Right cardiac atrium (tissue), 5 donors: Measurements from ENCODE around the gene FITM2. TPM values are rescaled to one million over a fixed set of nuclear protein-coding genes. Genes with fewer than 3 reads are reported as not detected.
A peak's percentile ranks its signal among the peaks of the same experiment; 100 is the strongest.
"Not testable (repeated sequence)": the region's sequence is repeated elsewhere in the genome, so short reads cannot be mapped to it uniquely, and the experiment has no call there.

Experiments used
- ATAC-seq, 2 donors: fragments of 200-7000 bp; cut with Tn5 transposase; one replicate each; pipeline versions ENCODE4 v1.8.0 to v1.9.1; 2020; ENCODE audit warnings: moderate library complexity in 2 of 2, mild to moderate bottlenecking in 1 of 2
- DNase-seq, 3 donors: peaks; one replicate each; pipeline ENCODE4 v3.0.0-alpha.2; 2020
- H3K27ac ChIP-seq: one replicate; pipeline ENCODE4 v1.5.1; 2013; ENCODE audit warnings: mild to moderate bottlenecking, low read length, control low read depth, moderate library complexity
- H3K27me3 ChIP-seq: one replicate; pipeline ENCODE4 v1.6.1; 2013; ENCODE audit not compliant: control insufficient read depth, insufficient read depth
- H3K4me1 ChIP-seq: one replicate; pipeline ENCODE4 v1.6.1; 2013; ENCODE audit warnings: low read length; ENCODE audit not compliant: control insufficient read depth, insufficient read depth
- H3K4me3 ChIP-seq: one replicate; pipeline ENCODE4 v1.5.1; 2013; ENCODE audit warnings: low read length, control low read depth
- H3K9me3 ChIP-seq: one replicate; pipeline ENCODE4 v1.6.1; 2013; ENCODE audit warnings: low read length; ENCODE audit not compliant: control insufficient read depth
- WGBS: extraction: QIAGEN DNeasy Blood & Tissue Kit; methylation state at CpG from one replicate; pipeline ENCODE4 v1.1.7; 2013; 5-methylcytosine and 5-hydroxymethylcytosine counted together
- intact Hi-C, 4 donors: fragments of 100-400 bp; cut with DNase I; formaldehyde crosslinking; loops; one replicate each; pipeline versions ENCODE4 v1.11.0 to v1.14.0; 2022 to 2023
- polyA plus RNA-seq: library from polyadenylated mRNA; stranded (reverse); fragments of 200-250 nt; gene quantifications from one replicate; pipeline ENCODE4 v1.2.3, GENCODE V29; 2013
- total RNA-seq, 4 donors: library from RNA; stranded (reverse); fragmentation: NEBNext Ultra II Directional; extraction: Animal tissue kit (Norgen Biotek cat#: 25700); gene quantifications; one replicate each; pipeline ENCODE4 v1.2.1, GENCODE V29; 2021
- donor health status: healthy with polysubstance abuse.
- donor health status: DM: no; HTN: yes; CAD: no.
- donor health status: DM: no; HTN: no; CAD: no.
- donor health status: DM: no; HTN: yes; CAD: no; lungs with severe emphysema.
- donor health status: DM: yes; HTN: yes; CAD: no.

FITM2 gene
- total and polyA plus RNA-seq, 5 donors, result 57.1 to 150 (median 143) TPM

DNA sequence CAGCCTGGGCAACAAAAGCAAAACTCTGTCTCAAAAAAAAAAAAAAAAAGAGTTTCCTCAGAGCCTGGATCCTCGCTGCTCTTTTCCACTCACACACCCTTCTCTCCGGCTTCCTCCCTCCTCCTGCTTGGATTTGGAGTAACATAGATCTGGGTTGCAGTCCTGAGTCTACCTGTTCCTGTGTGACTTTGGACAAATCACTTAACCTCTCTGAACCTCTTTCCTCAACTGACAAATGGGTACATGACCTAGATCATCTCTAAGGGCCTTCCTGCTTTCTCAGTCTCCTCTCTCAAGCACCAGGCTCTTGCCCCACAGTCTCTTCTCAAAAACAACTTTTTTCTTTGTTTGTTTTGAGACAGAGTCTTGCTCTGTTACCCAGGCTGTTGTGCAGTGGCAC lies 20.2 kb upstream of the FITM2 start:
- WGBS, result 86% methylated on average over 2 of the region's 2 CpGs
- no peaks in the 10 kb centered on the region for H3K27me3 ChIP-seq
- intact Hi-C loops, result no loop called here

GRCh38 chr20:44328428-44328827 lies 17.4 kb upstream of the FITM2 start:
- no peak overlapping the region for H3K4me3 ChIP-seq
- 81% methylated on average over 4 of the region's 4 CpGs for WGBS
- no peak for DNase-seq

More for the DNA sequence above, 20.2 kb upstream of the FITM2 start:
- Histone ChIP-seq H3K27ac (no peak overlapping the region), H3K4me1 (no peaks in the 10 kb centered on the region), H3K9me3 (no peaks in the 10 kb centered on the region), H3K4me3 (no peak overlapping the region)
- ATAC-seq, result no peak
- no peak for DNase-seq

GRCh38 chr20:44327748-44328147 lies 16.7 kb upstream of the FITM2 start:
- H3K9me3 ChIP-seq, DNase-seq, H3K4me1 ChIP-seq, intact Hi-C loops, H3K4me3 ChIP-seq, H3K27ac ChIP-seq, H3K27me3 ChIP-seq, ATAC-seq: not testable (repeated sequence)
- 87% methylated on average over 7 of the region's 7 CpGs for WGBS

More at GRCh38 chr20:44328428-44328827, 17.4 kb upstream of the FITM2 start:
- intact Hi-C loops, result no loop called here
- no peak for ATAC-seq
- Histone ChIP-seq H3K4me1 (no peaks in the 10 kb centered on the region), H3K27ac (no peak overlapping the region), H3K27me3 (no peaks in the 10 kb centered on the region), H3K9me3 (no peaks in the 10 kb centered on the region)

DNA sequence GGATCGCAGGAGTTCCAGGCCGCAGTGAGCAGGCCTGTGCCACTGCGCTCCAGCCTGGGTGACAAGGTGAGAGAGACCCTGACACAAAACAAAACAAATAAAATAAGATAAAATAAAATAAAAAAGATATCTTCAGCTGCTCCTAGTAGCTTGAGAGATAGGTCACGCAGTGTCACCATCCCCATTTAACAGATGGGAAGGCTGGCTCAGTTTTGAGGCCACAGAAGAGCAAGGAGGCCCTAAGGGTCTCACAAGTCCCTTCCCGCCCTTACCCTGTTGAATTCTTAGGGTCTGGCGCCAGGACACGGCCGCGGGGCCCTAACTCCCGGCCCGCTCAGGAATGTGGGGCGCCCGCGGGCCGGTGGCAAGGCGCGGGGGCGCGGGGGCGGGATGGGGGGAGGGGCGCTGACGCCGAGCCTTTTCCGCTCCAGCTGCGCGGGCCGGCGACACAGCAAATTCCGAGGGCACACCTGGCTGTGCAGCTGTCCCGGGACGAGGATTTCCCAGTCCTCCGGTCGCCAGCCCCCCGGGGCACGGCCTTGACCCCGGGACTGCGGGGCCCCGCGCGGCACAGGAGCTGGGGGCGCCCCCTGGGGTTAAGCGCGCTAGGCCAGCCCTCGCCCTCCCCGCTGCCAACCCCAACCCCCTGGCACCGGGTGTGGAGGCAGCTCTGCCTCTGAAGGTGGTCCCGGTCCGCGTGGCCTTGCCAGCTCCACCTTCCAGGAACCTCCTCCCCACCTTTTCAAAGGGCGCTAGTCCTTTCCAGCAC lies 15.6 kb upstream of the FITM2 start:
- ATAC-seq, result peak; percentile 29 to 31
- Histone ChIP-seq H3K27ac (no peak overlapping the region), H3K4me3 (peak overlapping the region; percentile 62), H3K27me3 (no peaks in the 10 kb centered on the region), H3K9me3 (no peaks in the 10 kb centered on the region), H3K4me1 (no peaks in the 10 kb centered on the region)
- intact Hi-C loops, result no loop called here
- DNase-seq, result peak in 1 of 3 donors; percentile 62
- 12% methylated on average over 50 of the region's 50 CpGs for WGBS

DNA sequence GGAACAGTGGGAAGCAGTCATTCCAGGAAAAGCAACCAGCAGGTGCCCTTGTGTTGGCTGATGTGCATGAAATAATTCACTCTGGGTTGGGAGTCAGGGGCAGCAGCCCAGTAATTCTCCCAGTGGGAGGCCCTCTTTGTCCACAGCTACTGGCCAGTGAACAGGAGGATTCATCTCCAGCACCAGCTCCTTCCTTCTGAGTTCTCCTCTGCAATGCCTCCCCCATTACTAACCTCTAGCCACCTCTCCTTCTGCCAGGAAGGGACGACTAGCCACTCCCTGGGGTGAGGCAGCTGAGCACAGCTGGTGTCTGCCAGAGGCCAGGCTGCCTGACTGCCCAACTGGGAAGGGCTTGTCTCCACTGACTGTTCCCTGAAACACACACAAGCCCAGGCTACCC lies 13.3 kb upstream of the FITM2 start:
- no peaks in the 10 kb centered on the region for H3K27me3 ChIP-seq
- ATAC-seq, result no peak
- WGBS, result 11% methylated on average over 1 of the region's 1 CpG
- H3K9me3 ChIP-seq, result no peaks in the 10 kb centered on the region
- no peaks in the 10 kb centered on the region for H3K4me1 ChIP-seq
- H3K27ac ChIP-seq, result no peak overlapping the region
- intact Hi-C loops, result no loop called here
- no peak overlapping the region for H3K4me3 ChIP-seq
- DNase-seq, result no peak

- intact Hi-C loops, result no loop called here
- 93% methylated on average over 2 of the region's 2 CpGs for WGBS
- H3K9me3 ChIP-seq, result no peaks in the 10 kb centered on the region
Observed at GRCh38 chr20:44319839-44320422, 8.9 kb upstream of the FITM2 start.

DNA sequence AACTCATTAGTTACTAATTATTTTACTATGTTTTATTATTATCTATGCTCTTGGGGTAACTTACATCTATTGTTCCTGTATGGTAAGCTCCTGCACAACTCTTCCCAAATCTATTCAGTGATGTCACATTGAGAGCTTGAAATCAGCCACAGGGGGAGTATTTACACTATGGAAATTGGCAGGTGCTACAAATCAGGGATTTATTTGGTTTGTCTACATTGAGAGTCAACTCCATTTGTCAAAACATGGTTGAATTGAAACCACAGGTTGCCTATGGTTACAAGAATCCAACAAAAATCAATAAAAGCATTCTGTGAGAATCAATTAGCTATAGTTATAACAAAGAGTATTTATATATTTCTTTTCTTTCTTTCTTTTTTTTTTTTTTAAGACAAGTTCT lies 3.9 kb upstream of the FITM2 start:
- intact Hi-C loops, result no loop called here
- Histone ChIP-seq H3K4me3 (no peak overlapping the region), H3K9me3 (no peaks in the 10 kb centered on the region), H3K4me1 (peaks cover under 1% of the 10 kb centered on the region), H3K27me3 (no peaks in the 10 kb centered on the region), H3K27ac (no peak overlapping the region)
- DNase-seq (no peak), ATAC-seq (no peak)

More at GRCh38 chr20:44319839-44320422, 8.9 kb upstream of the FITM2 start:
- Histone ChIP-seq H3K4me3 (no peak overlapping the region), H3K27me3 (no peaks in the 10 kb centered on the region), H3K27ac (no peak overlapping the region), H3K4me1 (no peaks in the 10 kb centered on the region)
- ATAC-seq, result no peak
- no peak for DNase-seq

DNA sequence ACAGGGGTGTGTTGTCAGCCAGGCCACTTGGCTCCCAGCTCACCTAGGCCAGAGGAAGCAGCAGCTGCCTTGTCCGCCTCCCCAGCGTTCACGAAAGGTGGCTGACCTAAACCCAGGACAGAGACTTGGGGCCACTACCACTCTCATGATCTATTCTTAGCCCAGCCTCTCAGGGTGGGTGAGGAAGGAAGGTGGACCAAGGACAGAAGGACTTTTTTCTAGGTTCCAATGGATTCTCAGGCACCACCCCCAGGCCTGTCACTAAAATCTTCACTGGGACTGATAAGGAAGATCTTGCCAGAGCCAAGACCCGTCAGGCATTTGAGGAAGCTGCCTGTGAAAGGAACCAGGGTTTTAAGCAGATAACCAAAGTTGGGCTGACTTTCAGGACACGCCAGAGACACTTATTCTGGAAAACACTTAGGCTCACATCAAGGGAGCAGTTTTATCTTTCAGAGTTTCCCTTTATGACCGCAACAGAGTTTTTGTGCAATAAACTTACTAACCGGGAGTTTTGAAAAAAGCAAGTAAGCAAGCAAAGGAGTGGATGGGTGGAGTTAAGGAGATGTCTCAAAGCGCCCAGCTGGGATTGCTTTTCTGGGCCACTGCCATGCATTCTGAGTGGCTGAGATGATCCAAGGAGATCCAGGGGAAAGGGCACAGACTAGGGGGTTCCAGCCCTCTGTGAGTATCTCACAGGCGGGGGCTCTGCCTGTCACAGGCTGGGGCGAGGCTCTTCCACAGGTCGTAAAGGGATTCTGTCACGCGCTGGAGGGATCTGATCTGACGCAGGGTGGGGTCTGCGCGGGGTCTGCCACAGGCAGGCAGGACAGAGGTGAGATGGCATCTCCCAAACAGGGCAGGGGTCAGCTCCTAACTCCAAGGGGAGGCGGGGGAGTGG lies 989 bp downstream of the FITM2 start:
- peak; percentile 49 to 75 (median 69) for DNase-seq

DNA sequence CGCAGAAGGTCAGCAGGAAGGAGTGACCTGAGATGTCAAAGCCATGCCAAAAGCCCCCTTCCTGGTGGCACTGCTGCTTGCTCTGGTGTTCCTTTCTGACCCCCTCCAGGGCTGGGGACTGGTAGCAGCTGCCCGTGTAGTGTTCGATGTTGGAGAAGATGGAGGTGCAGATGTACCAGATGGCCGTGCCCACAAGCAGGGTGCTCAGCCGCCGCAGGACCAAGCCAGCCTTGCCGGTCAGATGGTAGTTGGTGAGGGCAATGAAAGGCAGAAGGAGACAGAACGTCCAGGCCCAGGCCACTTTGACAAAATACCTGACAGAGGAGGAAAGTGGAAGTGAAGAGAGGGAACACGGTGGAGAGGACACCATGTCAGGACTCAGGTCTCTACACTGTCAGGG lies 4.1 kb downstream of the FITM2 start:
- Histone ChIP-seq H3K27ac (peak overlapping the region; percentile 9), H3K4me3 (no peak overlapping the region), H3K4me1 (peaks cover 11% of the 10 kb centered on the region), H3K9me3 (no peaks in the 10 kb centered on the region), H3K27me3 (no peaks in the 10 kb centered on the region)
- WGBS, result 80% methylated on average over 9 of the region's 9 CpGs
- DNase-seq, result no peak
- ATAC-seq, result no peak
- intact Hi-C loops, result no loop called here

More for the DNA sequence above, 989 bp downstream of the FITM2 start:
- intact Hi-C loops, result loop anchor here in 3 of 4 donors (2.0 kb wide), 2 partner anchors 93 to 95 kb away; no protein-coding TSS in a partner anchor
- peak; percentile 56 to 61 for ATAC-seq
- WGBS, result 8% methylated on average over 17 of the region's 17 CpGs
- H3K4me1 ChIP-seq, result peaks cover 4% of the 10 kb centered on the region
- H3K4me3 ChIP-seq, result peak overlapping the region; percentile 53
- no peaks in the 10 kb centered on the region for H3K9me3 ChIP-seq
- peak overlapping the region; percentile 80 for H3K27ac ChIP-seq
- no peaks in the 10 kb centered on the region for H3K27me3 ChIP-seq

- peaks cover 10% of the 10 kb centered on the region for H3K4me1 ChIP-seq
- intact Hi-C loops, result no loop called here
- DNase-seq, result no peak
- no peaks in the 10 kb centered on the region for H3K9me3 ChIP-seq
- ATAC-seq, result no peak
- no peak overlapping the region for H3K4me3 ChIP-seq
- no peaks in the 10 kb centered on the region for H3K27me3 ChIP-seq
- peak overlapping the region; percentile 30 for H3K27ac ChIP-seq
Observed at GRCh38 chr20:44304383-44304782, 6.6 kb downstream of the FITM2 start.

GRCh38 chr20:44302736-44303135 lies 8.3 kb downstream of the FITM2 start:
- Histone ChIP-seq H3K4me1 (peaks cover 10% of the 10 kb centered on the region), H3K27me3 (no peaks in the 10 kb centered on the region), H3K27ac (peak overlapping the region; percentile 26), H3K9me3 (no peaks in the 10 kb centered on the region), H3K4me3 (no peak overlapping the region)
- WGBS, result 87% methylated on average over 8 of the region's 8 CpGs
- intact Hi-C loops, result no loop called here
- ATAC-seq (no peak), DNase-seq (no peak)
